Choroid plexus epithelial cell (primary cell): Measurements from ENCODE around the gene RNF125.
"Not testable (repeated sequence)": the region's sequence is repeated elsewhere in the genome, so short reads cannot be mapped to it uniquely, and the experiment has no call there.

Source experiments
- DNase-seq: peaks from one replicate; pipeline ENCODE4 v3.0.0-alpha.2; 2010; ENCODE audit warnings: low read depth
- H3K4me3 ChIP-seq: 2 replicates; pipeline ENCODE4 v1.5.1; 2011; ENCODE audit warnings: low read depth, mild to moderate bottlenecking, control low read depth, low read length, moderate library complexity
- TF ChIP-seq, protein P1 (sequence below): conservative IDR thresholded peaks from 2 replicates; pipeline ENCODE4 v1.5.1; 2011; ENCODE audit warnings: low read depth, mild to moderate bottlenecking, control low read depth, inconsistent platforms, low read length, moderate library complexity

Gene RNF125

DNA sequence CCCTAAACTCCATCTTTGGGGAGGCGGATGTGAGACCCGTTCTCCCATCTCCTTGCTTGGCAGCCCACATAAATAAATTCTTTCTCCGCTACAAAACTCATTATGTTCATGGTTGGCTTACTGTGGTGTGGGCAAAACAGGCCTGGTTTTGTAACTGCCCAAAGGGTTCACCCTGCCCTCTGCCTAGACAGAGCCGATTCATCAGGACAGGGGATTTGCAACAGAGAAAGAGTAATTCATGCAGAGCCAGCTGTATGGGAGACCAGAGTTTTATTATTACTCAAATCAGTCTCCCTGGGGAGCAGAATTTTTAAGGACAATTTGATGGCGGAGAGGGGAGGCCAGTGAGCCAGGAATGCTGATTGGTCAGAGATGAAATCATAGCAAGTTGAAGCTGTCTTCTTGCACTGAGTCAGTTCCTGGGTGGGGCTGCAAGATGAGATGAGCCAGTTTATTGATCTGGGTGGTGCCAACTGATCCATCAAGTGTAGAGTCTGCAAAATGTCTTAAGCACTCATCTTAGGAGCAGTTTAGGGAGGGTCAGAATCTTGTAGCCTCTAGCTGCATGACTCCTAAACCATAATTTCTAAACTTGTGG is 8.4 kb upstream of the RNF125 start:
- no peak overlapping the region for H3K4me3 ChIP-seq
- TF ChIP-seq, protein P1, sequence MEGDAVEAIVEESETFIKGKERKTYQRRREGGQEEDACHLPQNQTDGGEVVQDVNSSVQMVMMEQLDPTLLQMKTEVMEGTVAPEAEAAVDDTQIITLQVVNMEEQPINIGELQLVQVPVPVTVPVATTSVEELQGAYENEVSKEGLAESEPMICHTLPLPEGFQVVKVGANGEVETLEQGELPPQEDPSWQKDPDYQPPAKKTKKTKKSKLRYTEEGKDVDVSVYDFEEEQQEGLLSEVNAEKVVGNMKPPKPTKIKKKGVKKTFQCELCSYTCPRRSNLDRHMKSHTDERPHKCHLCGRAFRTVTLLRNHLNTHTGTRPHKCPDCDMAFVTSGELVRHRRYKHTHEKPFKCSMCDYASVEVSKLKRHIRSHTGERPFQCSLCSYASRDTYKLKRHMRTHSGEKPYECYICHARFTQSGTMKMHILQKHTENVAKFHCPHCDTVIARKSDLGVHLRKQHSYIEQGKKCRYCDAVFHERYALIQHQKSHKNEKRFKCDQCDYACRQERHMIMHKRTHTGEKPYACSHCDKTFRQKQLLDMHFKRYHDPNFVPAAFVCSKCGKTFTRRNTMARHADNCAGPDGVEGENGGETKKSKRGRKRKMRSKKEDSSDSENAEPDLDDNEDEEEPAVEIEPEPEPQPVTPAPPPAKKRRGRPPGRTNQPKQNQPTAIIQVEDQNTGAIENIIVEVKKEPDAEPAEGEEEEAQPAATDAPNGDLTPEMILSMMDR = no peak
- no peak for DNase-seq

DNA sequence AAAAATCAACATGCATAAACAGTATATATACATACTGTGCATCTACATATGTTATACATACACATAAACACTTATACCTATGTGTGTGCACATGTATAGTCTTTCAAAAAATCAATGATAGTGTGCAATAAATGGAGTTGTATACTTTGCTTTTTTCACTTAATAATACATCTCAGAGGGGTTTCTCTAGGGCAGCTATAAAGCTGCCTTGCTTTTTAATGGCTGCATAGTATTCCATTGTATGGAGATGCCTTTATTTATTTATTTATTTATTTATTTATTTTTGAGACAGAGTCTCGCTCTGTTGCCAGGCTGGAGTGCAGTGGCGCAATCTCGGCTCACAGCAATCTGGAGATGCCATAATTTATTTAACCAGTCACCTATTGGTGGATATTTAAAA is 7.4 kb upstream of the RNF125 start:
- TF ChIP-seq, protein P1 = no peak
- no peak for DNase-seq

DNA sequence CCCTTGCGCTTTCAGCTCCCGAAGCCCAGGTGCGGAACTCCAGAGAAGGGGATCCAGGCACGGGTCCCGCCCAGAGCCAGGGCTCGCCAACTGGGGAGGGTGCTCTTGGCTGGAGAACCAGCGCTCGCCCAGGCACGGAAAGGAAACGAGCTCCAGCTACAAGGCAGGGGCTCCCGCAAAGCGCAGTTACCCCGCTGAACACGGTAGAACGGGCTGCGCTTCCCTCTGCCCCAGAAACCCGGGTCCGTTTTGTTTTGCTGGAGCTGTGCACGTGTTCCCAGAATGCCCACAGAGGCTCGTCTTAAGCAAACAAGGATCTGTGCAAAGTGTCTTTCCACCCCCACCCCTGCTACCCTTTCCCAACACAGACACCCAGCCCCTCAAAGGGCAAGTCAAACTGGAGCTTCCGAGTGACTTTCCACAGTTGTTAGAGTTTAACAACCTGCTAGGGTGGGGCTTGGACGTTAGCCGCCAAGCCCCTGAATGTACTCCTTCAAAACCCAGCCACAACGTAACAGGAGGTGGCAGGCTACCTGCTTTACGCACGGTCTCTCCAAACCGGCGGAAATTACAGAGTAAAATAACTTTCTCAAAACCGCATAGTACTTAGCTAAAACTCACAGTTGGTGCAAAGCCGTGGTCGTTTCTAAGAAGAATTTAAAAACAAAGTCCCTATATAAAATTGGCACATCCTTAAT is 775 bp downstream of the RNF125 start:
- peak; percentile 48 for DNase-seq
- H3K4me3 ChIP-seq = peak overlapping the region; percentile 68
- TF ChIP-seq, protein P1 = no peak

More for the DNA sequence above, 7.4 kb upstream of the RNF125 start:
- H3K4me3 ChIP-seq = no peak overlapping the region

DNA sequence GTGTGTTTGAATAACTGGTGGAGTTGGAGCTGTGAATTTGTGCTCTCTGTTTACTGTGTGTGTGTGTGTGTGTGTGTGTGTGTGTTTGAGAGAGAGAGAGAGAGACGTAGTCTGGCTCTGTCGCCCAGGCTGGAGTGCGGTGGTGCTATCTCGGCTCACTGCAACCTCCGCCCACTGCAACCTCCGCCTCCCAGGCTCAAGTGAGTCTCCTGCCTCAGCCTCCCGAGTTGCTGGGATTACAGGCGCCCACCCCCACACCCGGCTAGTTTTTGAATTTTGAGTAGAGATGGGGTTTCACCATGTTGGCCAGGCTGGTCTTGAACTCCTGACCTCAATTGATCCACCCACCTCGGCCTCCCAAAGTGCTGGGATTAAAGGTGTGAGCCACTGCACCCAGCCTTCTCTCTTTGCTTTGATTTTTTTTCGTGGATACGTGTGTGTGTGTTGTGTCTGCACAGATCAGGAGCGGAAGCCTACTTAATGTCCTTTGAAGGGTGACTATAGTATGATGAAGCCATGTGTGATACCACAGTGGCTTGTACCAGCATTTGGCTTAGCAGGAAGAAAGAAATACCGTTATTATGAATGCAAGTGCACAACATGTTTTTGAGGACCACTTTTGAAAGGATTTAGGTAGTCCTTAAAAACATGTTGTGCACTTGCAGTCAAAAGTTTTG is 1.5 kb downstream of the RNF125 start:
- DNase-seq, H3K4me3 ChIP-seq: not testable (repeated sequence)

DNA sequence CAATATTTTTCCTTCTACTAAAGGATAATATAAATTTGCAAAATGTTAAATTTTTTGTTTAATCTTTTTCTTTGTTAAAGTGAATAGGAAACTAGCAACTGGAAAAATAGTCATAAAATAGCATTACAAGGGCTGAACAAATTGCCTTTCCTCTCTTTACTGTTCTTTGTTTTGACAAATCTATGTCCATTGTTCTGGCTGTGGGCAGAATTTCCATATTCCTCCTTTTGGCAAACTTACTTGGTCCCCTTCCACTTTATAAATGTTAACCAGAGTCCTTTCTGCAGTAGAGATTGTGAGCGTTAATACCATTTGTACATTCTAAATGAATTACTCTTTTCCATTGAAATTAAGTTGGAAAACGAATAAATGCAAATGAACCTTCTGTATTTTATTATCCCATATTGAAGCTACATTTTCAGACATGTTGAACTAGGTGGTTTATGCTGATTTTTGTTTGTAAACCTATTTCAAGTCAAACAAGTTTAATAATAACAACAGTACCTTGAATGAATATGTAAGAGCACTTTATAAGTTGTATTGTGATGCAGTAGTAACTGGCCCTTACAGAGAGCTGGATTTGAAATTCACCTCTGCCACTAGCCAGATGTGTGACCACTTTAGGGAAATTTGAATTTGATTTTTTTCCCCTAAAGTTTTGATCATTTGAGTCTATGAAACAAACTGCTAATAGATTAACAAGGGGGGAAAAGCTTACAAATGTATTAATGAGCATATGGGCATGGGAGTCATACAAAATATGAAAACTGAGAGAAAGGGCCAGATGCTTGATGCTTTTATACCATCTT is 3.3 kb downstream of the RNF125 start:
- DNase-seq = no peak
- H3K4me3 ChIP-seq = no peak overlapping the region
- TF ChIP-seq, protein P1 = no peak

DNA sequence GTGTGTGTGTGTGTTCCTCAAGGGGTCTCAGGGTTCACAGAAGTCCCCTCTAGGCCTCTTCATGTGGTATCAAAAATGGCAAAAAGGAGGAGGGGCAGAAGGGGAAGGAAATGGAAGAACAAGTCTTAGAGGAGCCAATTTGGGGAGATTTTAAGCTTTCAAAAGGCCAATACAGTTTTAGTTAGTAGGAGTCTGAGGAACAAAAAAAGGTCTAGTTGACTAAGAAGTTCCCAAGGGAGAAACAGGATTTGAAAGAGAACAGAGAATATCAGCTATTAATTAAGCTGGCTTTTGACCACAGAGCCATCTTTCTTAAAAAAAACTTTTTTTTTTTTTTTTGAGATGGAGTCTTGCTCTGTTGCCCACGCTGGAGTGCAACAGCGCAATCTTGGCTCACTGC is 7.1 kb downstream of the RNF125 start:
- TF ChIP-seq, protein P1 = no peak
- H3K4me3 ChIP-seq = no peak overlapping the region
- no peak for DNase-seq

DNA sequence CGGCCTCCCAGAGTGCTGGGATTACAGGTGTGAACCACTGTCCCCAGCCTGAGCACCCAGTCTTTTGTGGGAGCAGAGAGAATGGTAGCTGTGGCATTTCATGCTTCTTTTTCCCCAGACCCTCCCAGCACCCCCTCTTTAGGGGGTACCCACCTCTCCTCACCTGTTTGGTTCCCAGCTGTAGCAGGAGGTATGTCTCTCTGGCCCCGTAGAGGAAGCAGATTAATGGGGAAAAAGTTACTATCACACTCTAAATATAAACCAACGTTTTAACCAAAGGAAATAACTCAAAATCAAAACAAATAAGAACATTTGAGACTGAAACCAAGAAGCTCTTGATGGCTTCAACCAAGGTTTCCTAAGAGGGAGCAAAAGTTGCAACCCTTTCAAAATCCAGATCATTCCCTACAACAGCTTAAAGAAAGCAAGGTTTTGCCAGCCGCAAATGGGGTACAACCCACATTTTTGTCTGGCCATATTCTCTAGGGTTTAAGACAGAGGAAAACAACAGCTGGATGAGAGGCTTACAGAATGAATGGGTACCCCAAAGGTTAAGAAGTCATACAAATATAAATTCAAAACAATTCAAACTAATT is 8.0 kb downstream of the RNF125 start:
- TF ChIP-seq, protein P1 = no peak
- no peak overlapping the region for H3K4me3 ChIP-seq
- DNase-seq = no peak
